CD4-positive, alpha-beta memory T cell (primary cell): Measurements from ENCODE around the gene HYAL1. TPM values are rescaled to one million over a fixed set of nuclear protein-coding genes. Genes with fewer than 3 reads are reported as not detected.

ENCODE experiments used
- CTCF ChIA-PET: fragments of 350-600 bp; sonication (Branson Sonifier 250); formaldehyde crosslinking; loops from one replicate; lab custom pipeline; 2021; ENCODE audit warnings: inconsistent platforms; ENCODE audit not compliant: partially characterized antibody; lab: Charles Lee
- POLR2A ChIA-PET: fragments of 350-600 bp; sonication (Branson Sonifier 250); formaldehyde crosslinking; loops from one replicate; lab custom pipeline; 2021; ENCODE audit not compliant: partially characterized antibody; lab: Charles Lee
- DNase-seq, 5 donors: peaks; one replicate each; pipeline versions ENCODE4 v3.0.0 to v3.0.0-alpha.2; 2020 to 2022; ENCODE audit warnings: mixed read lengths in 1 of 5
- H3K27ac ChIP-seq: one replicate; pipeline ENCODE4 v1.7.0; 2013; ENCODE audit warnings: low read depth, low read length
- H3K27me3 ChIP-seq: 2 replicates; pipeline ENCODE4 v1.7.0; 2013; ENCODE audit warnings: mild to moderate bottlenecking, low read length, moderate library complexity; ENCODE audit not compliant: insufficient read depth
- H3K36me3 ChIP-seq: 2 replicates; pipeline ENCODE4 v1.7.0; 2013; ENCODE audit warnings: mild to moderate bottlenecking, low read length, moderate library complexity; ENCODE audit not compliant: insufficient read depth
- H3K4me1 ChIP-seq: 2 replicates; pipeline ENCODE4 v1.7.0; 2013; ENCODE audit warnings: mild to moderate bottlenecking, low read length, moderate library complexity; ENCODE audit not compliant: insufficient read depth
- H3K4me3 ChIP-seq, 2 donors: one replicate each; pipeline ENCODE4 v1.7.0; 2013; ENCODE audit warnings: low read length in 2 of 2, mild to moderate bottlenecking in 1 of 2
- H3K9me3 ChIP-seq, 2 donors: one replicate each; pipeline ENCODE4 v1.7.0; 2013; ENCODE audit warnings: low read length in 2 of 2, control low read depth in 1 of 2; ENCODE audit not compliant: control insufficient read depth in 1 of 2
- H3K27ac Mint-ChIP-seq, 7 donors: one replicate each; pipeline ENCODE4 v1.8.0; 2020 to 2021; ENCODE audit warnings: mixed read lengths in 7 of 7, mild to moderate bottlenecking in 6 of 7, inconsistent platforms in 3 of 7, moderate library complexity in 3 of 7
- H3K27me3 Mint-ChIP-seq, 2 donors: one replicate each; pipeline ENCODE4 v1.8.0; 2020 to 2021; ENCODE audit warnings: mixed read lengths in 2 of 2
- H3K36me3 Mint-ChIP-seq, 2 donors: one replicate each; pipeline ENCODE4 v1.8.0; 2020 to 2021; ENCODE audit warnings: mixed read lengths in 2 of 2, inconsistent platforms in 1 of 2, mild to moderate bottlenecking in 1 of 2
- H3K4me1 Mint-ChIP-seq, 4 donors: one replicate each; pipeline ENCODE4 v1.8.0; 2020 to 2021; ENCODE audit warnings: mixed read lengths in 4 of 4, mild to moderate bottlenecking in 1 of 4
- H3K4me3 Mint-ChIP-seq, 8 donors: one replicate each; pipeline ENCODE4 v1.8.0; 2020 to 2021; ENCODE audit warnings: mixed read lengths in 8 of 8, mild to moderate bottlenecking in 7 of 8, moderate library complexity in 6 of 8, inconsistent platforms in 3 of 8
- H3K9me3 Mint-ChIP-seq, 8 donors: one replicate each; pipeline ENCODE4 v1.8.0; 2020 to 2021; ENCODE audit warnings: mixed read lengths in 8 of 8, mild to moderate bottlenecking in 5 of 8, inconsistent platforms in 3 of 8, moderate library complexity in 1 of 8
- intact Hi-C: fragments of 100-400 bp; cut with micrococcal nuclease; formaldehyde crosslinking; loops from one replicate; pipeline ENCODE4 v1.15.1; 2023
- polyA plus RNA-seq, 2 donors: library from polyadenylated mRNA; unstranded; fragments of 300-500 nt; fragmentation: Illumina TruSeq; gene quantifications; one replicate each; pipeline ENCODE4 v1.2.3, GENCODE V29; 2021
- total RNA-seq, 2 experiments: library from RNA; stranded (reverse); gene quantifications; one replicate each; pipeline ENCODE4 v1.2.3, GENCODE V29; 2021

Gene HYAL1
- total and polyA plus RNA-seq, 4 experiments from 2014 or later: 0.09 to 0.50 (median 0.29) TPM

DNA sequence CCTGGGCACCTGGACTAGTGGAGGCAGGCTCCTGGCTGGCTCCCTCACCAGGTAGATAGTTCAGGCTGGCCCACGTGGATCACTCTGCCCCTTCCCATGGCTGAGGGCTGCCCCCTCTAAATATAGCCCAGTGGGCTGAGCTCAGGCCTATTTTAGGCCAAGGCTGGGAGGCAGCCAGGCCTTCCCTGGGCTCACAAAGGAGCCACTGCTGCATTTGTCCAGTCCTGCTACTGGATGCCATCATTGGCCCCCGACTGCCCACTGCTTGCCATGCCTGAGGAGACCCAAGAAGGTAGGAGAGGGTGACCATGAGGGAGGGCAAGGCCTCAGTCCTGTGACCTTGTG is 24.5 kb downstream of the HYAL1 start, which contains the start of gene LSMEM2:
LSMEM2 (plus strand) TSS at position 208 of the 345 bp plus-strand sequence; CDS start at position 235, 27 bp downstream.
- CTCF ChIA-PET: interaction anchor here (1.0 to 1.5 kb wide), 4 partner anchors 19 to 84 kb away, joined by 3 to 6 read pairs (median 4); no protein-coding TSS in a partner anchor
- intact Hi-C loops: no loop called here

GRCh38 chr3:50278123-50278879 is 25.1 kb downstream of the HYAL1 start:
- no peaks in the 10 kb centered on the region for H3K9me3 ChIP-seq
- H3K27ac Mint-ChIP-seq: peak overlapping the region in 1 of 7 donors; percentile 12
- no peak overlapping the region for H3K27ac ChIP-seq
- DNase-seq: no peak
- no peaks in the 10 kb centered on the region for H3K9me3 Mint-ChIP-seq
- peaks cover 30% of the 10 kb centered on the region for H3K4me1 ChIP-seq
- H3K4me3 ChIP-seq: no peak overlapping the region
- peaks cover 11 to 27% (median 19%) of the 10 kb centered on the region in 4 donors for H3K4me1 Mint-ChIP-seq
- peaks cover 34% of the 10 kb centered on the region for H3K27me3 ChIP-seq
- ChIA-PET CTCF (interaction anchor here (1.0 to 1.5 kb wide), 3 partner anchors 20 to 83 kb away, joined by 3 to 5 read pairs (median 4); no protein-coding TSS in a partner anchor), POLR2A (no interaction called here)
- H3K36me3 ChIP-seq: no peaks in the 10 kb centered on the region
- H3K36me3 Mint-ChIP-seq: no peaks in the 10 kb centered on the region
- no peak overlapping the region for H3K4me3 Mint-ChIP-seq
- peaks cover 21 to 23% of the 10 kb centered on the region in 2 donors for H3K27me3 Mint-ChIP-seq
- intact Hi-C loops: no loop called here

More for the DNA sequence above, 24.5 kb downstream of the HYAL1 start, which contains the start of gene LSMEM2:
- H3K27me3 ChIP-seq: peaks cover 29% of the 10 kb centered on the region
- H3K36me3 Mint-ChIP-seq: no peaks in the 10 kb centered on the region
- H3K4me1 ChIP-seq: peaks cover 27% of the 10 kb centered on the region
- peaks cover 21 to 23% of the 10 kb centered on the region in 2 donors for H3K27me3 Mint-ChIP-seq
- H3K4me3 Mint-ChIP-seq: no peak within 1 kb of the TSS
- H3K4me3 ChIP-seq: no peak within 1 kb of the TSS
- POLR2A ChIA-PET: interaction anchor here (0.6 kb wide), 1 partner anchor 16 kb away, joined by 3 read pairs; no protein-coding TSS in a partner anchor
- no peaks in the 10 kb centered on the region for H3K9me3 Mint-ChIP-seq
- H3K4me1 Mint-ChIP-seq: peaks cover 11 to 23% (median 19%) of the 10 kb centered on the region in 4 donors
- no peaks in the 10 kb centered on the region for H3K9me3 ChIP-seq
- peak in 1 of 5 donors; percentile 37 for DNase-seq
- no peak within 1 kb of the TSS for H3K27ac ChIP-seq
- no peaks in the 10 kb centered on the region for H3K36me3 ChIP-seq
- H3K27ac Mint-ChIP-seq: peak within 1 kb of the TSS in 2 of 7 donors; percentile 12 to 66

DNA sequence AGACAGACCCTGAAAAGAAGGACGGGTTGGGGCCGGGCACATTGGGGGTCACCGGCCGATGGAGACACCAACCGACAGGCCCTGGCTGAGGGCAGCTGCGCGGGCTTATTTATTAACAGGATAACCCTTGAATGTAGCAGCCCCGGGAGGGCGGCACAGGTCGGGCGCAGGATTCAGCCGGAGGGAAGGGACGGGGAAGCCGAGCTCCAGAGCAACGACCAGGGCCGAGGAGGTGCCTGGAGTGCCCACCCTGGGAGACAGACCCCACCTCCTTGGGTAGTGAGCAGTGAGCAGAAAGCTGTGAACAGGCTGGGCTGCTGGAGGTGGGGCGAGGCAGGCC is 26.6 kb downstream of the HYAL1 start:
- intact Hi-C loops: no loop called here
- H3K36me3 ChIP-seq: no peaks in the 10 kb centered on the region
- H3K4me3 ChIP-seq: no peak overlapping the region
- ChIA-PET POLR2A (no interaction called here), CTCF (interaction anchor here (0.9 to 1.5 kb wide), 2 partner anchors 50 to 52 kb away, joined by 3 read pairs; no protein-coding TSS in a partner anchor)
- H3K9me3 ChIP-seq: no peaks in the 10 kb centered on the region
- Mint-ChIP-seq H3K36me3 (no peaks in the 10 kb centered on the region), H3K9me3 (no peaks in the 10 kb centered on the region), H3K4me1 (peaks cover 14 to 33% (median 25%) of the 10 kb centered on the region in 4 donors), H3K27ac (no peak overlapping the region), H3K4me3 (no peak overlapping the region), H3K27me3 (peaks cover 23 to 29% of the 10 kb centered on the region in 2 donors)
- H3K27ac ChIP-seq: no peak overlapping the region
- DNase-seq: peak in 1 of 5 donors; percentile 13
- peaks cover 35% of the 10 kb centered on the region for H3K4me1 ChIP-seq
- peaks cover 35% of the 10 kb centered on the region for H3K27me3 ChIP-seq

DNA sequence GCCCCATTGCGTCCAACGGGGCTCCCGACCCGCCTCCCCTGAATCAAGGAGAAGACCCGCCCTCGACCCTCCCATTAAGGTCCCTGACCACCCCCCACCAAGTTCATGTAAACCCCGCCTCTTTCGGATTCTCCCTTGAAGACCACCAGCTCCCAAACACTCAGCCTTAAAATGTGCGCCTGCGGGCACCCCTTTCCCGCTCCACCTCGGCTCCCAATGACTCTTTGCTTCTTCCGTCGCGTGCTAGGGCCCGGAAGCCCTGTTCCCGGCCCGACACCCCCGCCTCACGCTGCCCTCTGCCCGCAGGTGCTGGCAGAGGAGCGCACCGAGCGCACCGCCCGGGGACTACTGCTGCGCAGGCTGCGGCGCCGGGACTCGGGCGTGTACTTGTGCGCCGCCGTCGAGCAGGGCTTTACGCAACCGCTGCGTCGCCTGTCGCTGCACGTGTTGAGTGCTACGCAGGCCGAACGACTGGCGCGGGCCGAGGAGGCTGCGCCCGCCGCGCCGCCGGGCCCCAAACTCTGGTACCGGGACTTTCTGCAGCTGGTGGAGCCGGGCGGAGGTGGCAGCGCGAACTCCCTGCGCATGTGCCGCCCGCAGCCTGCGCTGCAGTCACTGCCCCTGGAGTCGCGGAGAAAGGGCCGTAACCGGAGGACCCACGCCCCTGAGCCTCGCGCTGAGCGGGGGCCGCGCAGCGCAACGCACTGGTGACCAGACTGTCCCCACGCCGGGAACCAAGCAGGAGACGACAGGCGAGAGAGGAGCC is 27.2 kb downstream of the HYAL1 start:
- CTCF ChIA-PET: interaction anchor here (0.9 to 2.5 kb wide), 4 partner anchors 17 to 51 kb away, joined by 3 to 12 read pairs (median 3); partner anchors contain the start of gene HYAL2
- Histone ChIP-seq H3K36me3 (no peaks in the 10 kb centered on the region), H3K27me3 (peaks cover 35% of the 10 kb centered on the region), H3K4me1 (peaks cover 35% of the 10 kb centered on the region), H3K27ac (no peak overlapping the region), H3K4me3 (no peak overlapping the region), H3K9me3 (no peaks in the 10 kb centered on the region)
- Mint-ChIP-seq H3K9me3 (no peaks in the 10 kb centered on the region), H3K27ac (peak overlapping the region in 3 of 7 donors; percentile 29 to 70 (median 51)), H3K4me3 (peak overlapping the region; percentile 6 to 74 (median 54)), H3K4me1 (peaks cover 14 to 37% (median 25%) of the 10 kb centered on the region in 4 donors), H3K36me3 (no peaks in the 10 kb centered on the region), H3K27me3 (peaks cover 23 to 32% of the 10 kb centered on the region in 2 donors)
- POLR2A ChIA-PET: no interaction called here
- intact Hi-C loops: no loop called here
- DNase-seq: peak in 3 of 5 donors; percentile 31 to 47 (median 32)

- ChIA-PET CTCF (interaction anchor here (1.0 to 7.1 kb wide), 8 partner anchors 16 to 267 kb away, joined by 3 to 36 read pairs (median 5); partner anchors contain the start of genes HYAL2 and TUSC2), POLR2A (interaction anchor here (0.7 to 1.1 kb wide), 3 partner anchors 40 to 62 kb away, joined by 3 read pairs; partner anchors contain the start of gene GNAI2)
- H3K4me1 Mint-ChIP-seq: peaks cover 14 to 37% (median 25%) of the 10 kb centered on the region in 4 donors
- H3K27ac ChIP-seq: no peak overlapping the region
- peaks cover 35% of the 10 kb centered on the region for H3K27me3 ChIP-seq
- no peaks in the 10 kb centered on the region for H3K36me3 Mint-ChIP-seq
- H3K9me3 ChIP-seq: no peaks in the 10 kb centered on the region
- peaks cover 23 to 32% of the 10 kb centered on the region in 2 donors for H3K27me3 Mint-ChIP-seq
- H3K27ac Mint-ChIP-seq: peak overlapping the region in 3 of 7 donors; percentile 38 to 70 (median 51)
- H3K4me1 ChIP-seq: peaks cover 35% of the 10 kb centered on the region
- no peaks in the 10 kb centered on the region for H3K36me3 ChIP-seq
- DNase-seq: peak in 1 of 5 donors; percentile 29
- intact Hi-C loops: no loop called here
- H3K4me3 ChIP-seq: no peak overlapping the region
- H3K4me3 Mint-ChIP-seq: peak overlapping the region; percentile 42 to 74 (median 64)
- H3K9me3 Mint-ChIP-seq: no peaks in the 10 kb centered on the region
Observed at GRCh38 chr3:50275141-50275995, 28.0 kb downstream of the HYAL1 start.

DNA sequence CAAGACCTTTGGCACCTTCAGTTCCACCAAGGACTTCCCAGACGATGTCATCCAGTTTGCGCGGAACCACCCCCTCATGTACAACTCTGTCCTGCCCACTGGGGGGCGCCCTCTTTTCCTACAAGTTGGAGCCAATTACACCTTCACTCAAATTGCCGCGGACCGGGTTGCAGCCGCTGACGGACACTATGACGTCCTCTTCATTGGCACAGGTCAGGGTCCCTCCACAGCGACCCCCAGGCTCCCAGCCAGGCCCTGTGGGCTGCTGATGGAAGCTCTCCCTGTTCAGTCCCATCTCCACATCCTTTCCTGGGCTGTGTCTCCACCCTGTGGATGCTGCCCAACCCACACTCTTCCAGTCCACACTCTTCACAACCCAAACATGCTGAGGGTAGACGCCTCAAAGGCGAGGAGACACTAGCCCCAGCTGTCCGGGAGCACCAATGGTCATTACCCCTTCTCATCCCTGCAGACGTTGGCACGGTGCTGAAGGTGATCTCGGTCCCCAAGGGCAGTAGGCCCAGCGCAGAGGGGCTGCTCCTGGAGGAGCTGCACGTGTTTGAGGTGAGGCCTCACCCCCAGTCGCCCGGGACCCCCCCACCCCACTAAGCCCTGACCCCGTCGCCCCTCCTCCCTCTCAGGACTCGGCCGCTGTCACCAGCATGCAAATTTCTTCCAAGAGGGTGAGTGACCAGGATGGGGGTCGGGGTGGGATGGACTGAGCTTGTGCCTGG is 28.8 kb downstream of the HYAL1 start:
- Histone ChIP-seq H3K4me3 (no peak overlapping the region), H3K4me1 (peaks cover 35% of the 10 kb centered on the region), H3K27me3 (peaks cover 35% of the 10 kb centered on the region), H3K9me3 (no peaks in the 10 kb centered on the region), H3K27ac (no peak overlapping the region), H3K36me3 (no peaks in the 10 kb centered on the region)
- POLR2A ChIA-PET: interaction anchor here (0.7 to 1.1 kb wide), 3 partner anchors 39 to 63 kb away, joined by 3 read pairs; partner anchors contain the start of gene GNAI2
- H3K4me1 Mint-ChIP-seq: peaks cover 14 to 37% (median 25%) of the 10 kb centered on the region in 4 donors
- H3K9me3 Mint-ChIP-seq: no peaks in the 10 kb centered on the region
- peak; percentile 65 to 77 (median 73) for DNase-seq
- H3K27ac Mint-ChIP-seq: peak overlapping the region in 5 of 7 donors; percentile 1 to 94 (median 73)
- H3K27me3 Mint-ChIP-seq: peaks cover 23 to 32% of the 10 kb centered on the region in 2 donors
- intact Hi-C loops: loop anchor here (1.0 kb wide), 1 partner anchor 50 kb away; no protein-coding TSS in a partner anchor
- H3K36me3 Mint-ChIP-seq: no peaks in the 10 kb centered on the region
- peak overlapping the region in 7 of 8 donors; percentile 22 to 80 (median 44) for H3K4me3 Mint-ChIP-seq
- CTCF ChIA-PET: interaction anchor here (1.0 to 7.1 kb wide), 8 partner anchors 15 to 268 kb away, joined by 3 to 36 read pairs (median 5); partner anchors contain the start of genes HYAL2 and TUSC2
